GM12872 (cell line): ENCODE measurements around the gene PDZRN4.

Experiments used
- TF ChIP-seq, protein P1 (sequence below): IDR thresholded peaks from 3 replicates; pipeline ENCODE4 v1.5.1; 2011; ENCODE audit warnings: low read depth, mild to moderate bottlenecking, low read length, moderate library complexity; ENCODE audit not compliant: insufficient read depth

Gene PDZRN4

DNA sequence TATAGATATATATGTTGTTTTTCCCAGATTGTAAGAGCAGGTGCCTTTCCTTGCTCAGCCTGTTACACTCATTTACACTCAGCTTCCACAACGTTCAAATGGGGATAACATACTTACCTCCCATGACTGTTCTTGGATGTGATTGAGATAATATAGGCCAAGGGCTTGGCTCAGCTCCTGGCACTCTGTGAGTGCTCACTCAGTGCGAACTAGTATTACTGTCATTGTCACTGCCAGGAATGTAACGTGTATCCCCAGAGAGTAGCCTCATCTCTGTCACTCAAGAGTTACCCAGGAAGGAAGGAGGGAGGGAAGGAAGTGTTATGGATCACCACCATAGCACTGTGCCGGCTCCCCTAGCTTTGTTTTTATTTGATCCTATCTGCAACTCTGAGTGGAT lies 307.9 kb downstream of the PDZRN4 start:
- TF ChIP-seq, protein P1, sequence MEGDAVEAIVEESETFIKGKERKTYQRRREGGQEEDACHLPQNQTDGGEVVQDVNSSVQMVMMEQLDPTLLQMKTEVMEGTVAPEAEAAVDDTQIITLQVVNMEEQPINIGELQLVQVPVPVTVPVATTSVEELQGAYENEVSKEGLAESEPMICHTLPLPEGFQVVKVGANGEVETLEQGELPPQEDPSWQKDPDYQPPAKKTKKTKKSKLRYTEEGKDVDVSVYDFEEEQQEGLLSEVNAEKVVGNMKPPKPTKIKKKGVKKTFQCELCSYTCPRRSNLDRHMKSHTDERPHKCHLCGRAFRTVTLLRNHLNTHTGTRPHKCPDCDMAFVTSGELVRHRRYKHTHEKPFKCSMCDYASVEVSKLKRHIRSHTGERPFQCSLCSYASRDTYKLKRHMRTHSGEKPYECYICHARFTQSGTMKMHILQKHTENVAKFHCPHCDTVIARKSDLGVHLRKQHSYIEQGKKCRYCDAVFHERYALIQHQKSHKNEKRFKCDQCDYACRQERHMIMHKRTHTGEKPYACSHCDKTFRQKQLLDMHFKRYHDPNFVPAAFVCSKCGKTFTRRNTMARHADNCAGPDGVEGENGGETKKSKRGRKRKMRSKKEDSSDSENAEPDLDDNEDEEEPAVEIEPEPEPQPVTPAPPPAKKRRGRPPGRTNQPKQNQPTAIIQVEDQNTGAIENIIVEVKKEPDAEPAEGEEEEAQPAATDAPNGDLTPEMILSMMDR = no peak

DNA sequence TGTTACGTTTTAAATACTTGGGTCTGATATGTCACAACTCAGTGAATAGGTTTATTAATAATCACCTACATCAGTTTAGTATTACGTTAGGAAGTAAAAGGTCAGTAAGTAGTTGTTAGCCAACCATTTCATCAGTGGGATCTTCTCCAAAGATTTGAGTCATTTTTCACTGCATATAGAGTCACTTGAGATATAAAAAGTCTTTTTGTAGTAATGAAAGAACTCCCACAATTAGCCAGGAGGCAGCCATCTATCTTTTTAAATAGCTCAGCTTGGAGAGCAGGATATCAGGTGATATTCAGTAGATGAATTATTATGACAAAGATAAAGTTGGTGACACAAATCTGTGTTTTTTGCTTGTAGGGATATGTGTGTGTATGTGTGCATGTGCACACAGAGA lies 309.3 kb downstream of the PDZRN4 start:
- TF ChIP-seq, protein P1 = no peak

DNA sequence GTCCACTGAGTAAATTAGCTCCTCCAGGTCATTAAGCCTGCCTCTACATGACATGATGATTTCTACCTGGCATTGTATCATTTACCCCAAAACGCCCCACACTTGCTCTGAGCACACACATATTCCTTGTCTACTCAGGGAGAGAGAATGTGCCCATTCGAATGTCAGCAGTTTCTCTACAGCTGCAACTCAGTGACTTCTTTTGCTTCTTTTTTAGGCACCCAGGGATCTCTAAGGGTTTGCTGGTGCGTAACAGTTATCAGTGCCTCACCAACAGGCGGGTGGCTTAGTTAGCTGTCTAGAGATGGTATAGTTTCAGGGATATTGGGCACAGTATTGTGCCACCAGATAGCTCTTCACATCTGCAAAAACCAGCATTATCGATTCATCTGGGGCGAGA lies 316.9 kb downstream of the PDZRN4 start:
- TF ChIP-seq, protein P1 = no peak

DNA sequence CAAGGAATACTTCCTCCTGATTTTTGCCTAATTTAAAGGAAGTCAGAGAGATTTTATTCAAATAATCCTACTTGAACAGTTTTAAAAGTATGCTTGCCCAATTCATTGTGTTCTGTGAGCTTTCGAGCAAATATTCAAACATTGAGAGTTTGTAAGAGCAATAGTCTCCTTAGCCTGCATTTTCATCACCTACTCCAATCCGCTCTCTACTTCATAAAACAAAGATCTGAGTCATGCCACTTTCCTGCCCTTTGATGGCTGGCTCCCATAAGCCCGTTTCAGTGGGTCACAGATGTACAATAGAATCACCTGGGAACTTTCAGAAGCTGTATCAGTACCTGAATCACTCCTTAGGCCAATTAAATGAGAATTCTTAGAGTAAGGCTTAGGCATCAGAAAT lies 319.2 kb downstream of the PDZRN4 start:
- TF ChIP-seq, protein P1 = no peak

DNA sequence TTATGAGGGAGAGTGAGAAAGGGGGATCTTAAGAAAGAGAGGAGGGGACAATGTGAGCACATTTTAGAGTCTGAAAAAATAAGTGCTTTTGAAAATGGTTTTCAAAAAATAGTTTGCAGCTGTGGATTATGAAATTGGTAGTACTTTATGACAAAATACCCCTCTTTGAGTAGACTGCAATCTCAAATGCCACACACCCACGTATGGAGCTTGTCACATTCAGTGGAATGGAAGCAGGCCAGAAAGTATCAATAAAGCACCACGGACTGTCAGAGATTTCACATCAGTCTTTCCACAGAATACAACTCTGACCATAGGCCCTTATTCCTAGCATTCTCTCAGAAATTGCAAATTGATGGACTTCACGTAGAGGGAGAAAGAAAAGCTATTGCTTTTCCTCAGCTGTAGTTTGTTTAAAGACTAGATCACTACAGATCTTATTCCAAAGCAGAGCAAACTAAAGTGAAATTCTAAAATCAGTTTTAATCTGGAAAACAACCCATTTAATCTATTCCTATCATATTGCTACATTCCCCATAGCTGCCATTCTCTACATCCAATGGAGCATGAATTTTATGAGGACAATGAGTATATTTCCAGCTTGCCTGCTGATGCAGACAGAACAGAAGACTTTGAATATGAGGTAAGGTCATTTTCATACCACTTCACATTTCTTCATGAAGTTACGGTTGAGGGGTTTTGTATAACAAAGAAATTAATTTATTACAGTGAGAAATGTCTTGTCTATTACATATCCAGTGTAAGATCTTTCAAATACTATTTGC lies 321.3 kb downstream of the PDZRN4 start:
- TF ChIP-seq, protein P1 = no peak

DNA sequence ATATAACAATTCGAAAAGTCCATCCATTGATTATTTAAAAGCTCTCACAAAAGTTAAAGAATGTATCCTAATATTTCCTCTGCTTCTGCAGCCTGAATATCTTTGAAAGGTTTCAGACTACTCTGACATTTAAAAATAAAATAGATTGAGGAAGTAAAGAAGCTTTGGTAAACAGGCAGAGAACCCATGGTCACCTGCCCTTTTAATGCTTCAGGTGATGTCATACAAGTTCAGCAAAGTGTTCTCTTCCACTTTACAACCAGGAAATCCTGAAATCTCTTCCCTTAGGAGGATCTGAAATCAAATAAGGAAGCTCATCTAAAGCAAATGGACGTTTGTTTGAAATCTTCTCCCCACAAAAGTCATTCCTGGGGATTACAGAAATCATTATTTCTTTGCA lies 322.4 kb downstream of the PDZRN4 start:
- TF ChIP-seq, protein P1 = no peak

DNA sequence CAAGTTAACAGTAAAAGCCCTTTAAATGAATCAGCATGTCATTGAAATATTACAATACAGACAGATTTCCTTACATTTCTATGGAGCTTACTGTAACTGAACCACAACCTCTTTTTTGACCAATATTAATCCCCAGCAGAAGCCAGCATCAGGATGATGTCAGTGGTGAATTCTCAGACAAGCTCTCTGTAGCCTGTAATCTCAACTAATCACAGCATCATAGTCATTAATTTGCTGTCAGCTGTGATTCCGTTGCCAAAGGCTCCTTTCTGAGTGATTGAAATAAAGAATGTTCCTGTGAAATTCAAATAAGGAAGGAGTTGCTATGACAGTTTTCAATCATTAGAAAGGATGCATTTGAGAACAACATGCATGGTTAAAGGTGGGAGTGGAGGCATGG lies 323.1 kb downstream of the PDZRN4 start:
- TF ChIP-seq, protein P1 = no peak
